Subcutaneous preadipocyte (primary cell): Measurements from ENCODE around the gene TGIF2LY. TPM values are rescaled to one million over a fixed set of nuclear protein-coding genes. Genes with fewer than 3 reads are reported as not detected.

ENCODE experiments used
- small RNA-seq: library from RNA; depleted of rRNA; stranded (forward); fragments of <200 nt; gene quantifications from one replicate; pipeline ENCODE3, GENCODE V24; 2012
- total RNA-seq: library from RNA; depleted of rRNA; stranded (reverse); fragments of >200 nt; gene quantifications from 2 replicates; pipeline ENCODE4 v1.2.3, GENCODE V29; 2012

Gene TGIF2LY
- total RNA-seq: not detected in 2 replicates

GRCh38 chrY:3578767-3579166, at the start of gene TGIF2LY:
TGIF2LY (plus strand) TSS chrY:3579067; CDS start chrY:3579245, 178 bp downstream.

Small RNA genes lying within 50 kb of the gene (small RNA-seq; reads per million reads assigned to genes)
- gene PRRC2CP1: not detected
